Endothelial cell of umbilical vein (primary cell): ENCODE results near the gene KAZN.

ENCODE experiments used
- EZH2 ChIP-seq: IDR thresholded peaks from 2 replicates; pipeline ENCODE4 v1.6.1; 2012; ENCODE audit warnings: borderline replicate concordance, low read depth, mild to moderate bottlenecking, moderate library complexity, low read length, inconsistent platforms; ENCODE audit not compliant: severe bottlenecking
- GATA2 ChIP-seq: IDR thresholded peaks from 2 replicates; pipeline ENCODE4 v1.7.0; 2011; ENCODE audit warnings: low read depth, mild to moderate bottlenecking, moderate library complexity, mixed read lengths, low read length; ENCODE audit not compliant: insufficient read length, insufficient read depth
- MAX ChIP-seq: IDR thresholded peaks from 2 replicates; pipeline ENCODE4 v1.6.1; 2011; ENCODE audit not compliant: insufficient read depth, insufficient read length
- POLR2A ChIP-seq: IDR thresholded peaks from 2 replicates; pipeline ENCODE4 v1.6.1; 2012; ENCODE audit warnings: low read depth, mild to moderate bottlenecking, control low read depth, low read length
- TF ChIP-seq, protein P1 (sequence below), 2 donors: IDR thresholded peaks; 1 replicate in 1 of 2; 2 replicates in 1 of 2; pipeline ENCODE4 v1.5.1; 2011; ENCODE audit warnings: low read length in 2 of 2, mild to moderate bottlenecking in 2 of 2, moderate library complexity in 2 of 2, control low read depth in 1 of 2, inconsistent platforms in 1 of 2, low read depth in 1 of 2; ENCODE audit not compliant: insufficient read depth in 1 of 2; ENCODE audit errors: extremely low read depth in 1 of 2

- TF ChIP-seq, protein P1, sequence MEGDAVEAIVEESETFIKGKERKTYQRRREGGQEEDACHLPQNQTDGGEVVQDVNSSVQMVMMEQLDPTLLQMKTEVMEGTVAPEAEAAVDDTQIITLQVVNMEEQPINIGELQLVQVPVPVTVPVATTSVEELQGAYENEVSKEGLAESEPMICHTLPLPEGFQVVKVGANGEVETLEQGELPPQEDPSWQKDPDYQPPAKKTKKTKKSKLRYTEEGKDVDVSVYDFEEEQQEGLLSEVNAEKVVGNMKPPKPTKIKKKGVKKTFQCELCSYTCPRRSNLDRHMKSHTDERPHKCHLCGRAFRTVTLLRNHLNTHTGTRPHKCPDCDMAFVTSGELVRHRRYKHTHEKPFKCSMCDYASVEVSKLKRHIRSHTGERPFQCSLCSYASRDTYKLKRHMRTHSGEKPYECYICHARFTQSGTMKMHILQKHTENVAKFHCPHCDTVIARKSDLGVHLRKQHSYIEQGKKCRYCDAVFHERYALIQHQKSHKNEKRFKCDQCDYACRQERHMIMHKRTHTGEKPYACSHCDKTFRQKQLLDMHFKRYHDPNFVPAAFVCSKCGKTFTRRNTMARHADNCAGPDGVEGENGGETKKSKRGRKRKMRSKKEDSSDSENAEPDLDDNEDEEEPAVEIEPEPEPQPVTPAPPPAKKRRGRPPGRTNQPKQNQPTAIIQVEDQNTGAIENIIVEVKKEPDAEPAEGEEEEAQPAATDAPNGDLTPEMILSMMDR (IDR thresholded peaks at IDR 0.05; ENCODE audit: extremely low read depth in 1 of 2, insufficient read depth in 1 of 2, low read depth in 1 of 2, low read length in 2 of 2), result no peak
- TF ChIP-seq POLR2A (no peak), EZH2 (no peak), MAX (no peak), GATA2 (no peak)
These were observed 245.0 kb downstream of the KAZN start for GRCh38 chr1:14843525-14843924.
